Vagina (tissue), 2 donors: ENCODE results near the gene DMD. TPM values are rescaled to one million over a fixed set of nuclear protein-coding genes. Genes with fewer than 3 reads are reported as not detected.

Source experiments
- DNase-seq, 2 donors: peaks; one replicate each; pipeline ENCODE4 v3.0.0-alpha.2; 2017; ENCODE audit errors: extremely low spot score in 2 of 2
- H3K27ac ChIP-seq: fragments of 200-600 bp; sonication (generic); one replicate; pipeline ENCODE4 v1.5.1; 2019
- H3K27me3 ChIP-seq: fragments of 200-600 bp; sonication (generic); one replicate; pipeline ENCODE4 v1.5.1; 2019
- H3K36me3 ChIP-seq, 2 donors: fragments of 200-600 bp; sonication (generic); one replicate each; pipeline ENCODE4 v1.5.1; 2017 to 2019
- H3K4me1 ChIP-seq: fragments of 200-600 bp; sonication (generic); one replicate; pipeline ENCODE4 v1.5.1; 2019
- H3K4me3 ChIP-seq, 2 donors: fragments of 200-600 bp; sonication (generic); 1 replicate in 1 of 2; 2 replicates in 1 of 2; pipeline ENCODE4 v1.5.1; 2016 to 2019
- H3K9me3 ChIP-seq: fragments of 200-600 bp; sonication (generic); one replicate; pipeline ENCODE4 v1.5.1; 2019
- CTCF ChIP-seq, 3 experiments: fragments of 450-650 bp in 2 of 3; fragments of 200-600 bp in 1 of 3; sonication (generic) in 1 of 3; IDR thresholded peaks; one replicate each; pipeline ENCODE4 v1.5.1; 2017 to 2019; ENCODE audit warnings: antibody characterized with exemption in 3 of 3, mild to moderate bottlenecking in 2 of 3, moderate library complexity in 2 of 3
- POLR2A ChIP-seq, 2 donors: fragments of 450-650 bp; IDR thresholded peaks; one replicate each; pipeline ENCODE4 v1.6.1; 2017; ENCODE audit warnings: antibody characterized with exemption in 2 of 2, mild to moderate bottlenecking in 2 of 2, moderate library complexity in 2 of 2
- POLR2AphosphoS5 ChIP-seq, 2 donors: sonication (generic); formaldehyde crosslinking; IDR thresholded peaks; one replicate each; pipeline ENCODE4 v1.9.0; 2017; ENCODE audit warnings: antibody characterized with exemption in 2 of 2, mild to moderate bottlenecking in 2 of 2, low read depth in 1 of 2; ENCODE audit not compliant: insufficient read depth in 1 of 2
- intact Hi-C: fragments of 100-400 bp; cut with DNase I; formaldehyde crosslinking; loops from one replicate; pipeline ENCODE4 v1.15.1; 2023
- total RNA-seq: library from RNA; depleted of rRNA; stranded (reverse); fragments of >200 nt; gene quantifications from one replicate; pipeline ENCODE4 v1.2.3, GENCODE V29; 2016

The DMD gene
- total RNA-seq, 1 donor from 2014 or later, result 25.8 TPM

GRCh38 chrX:31872007-31872406 lies 1339.3 kb downstream of the DMD start:
- Histone ChIP-seq H3K4me3 (no peak overlapping the region), H3K27me3 (no peaks in the 10 kb centered on the region), H3K36me3 (no peaks in the 10 kb centered on the region), H3K4me1 (no peaks in the 10 kb centered on the region), H3K27ac (no peak overlapping the region), H3K9me3 (no peaks in the 10 kb centered on the region)
- no peak for DNase-seq
- TF ChIP-seq POLR2AphosphoS5 (IDR thresholded peaks at IDR 0.05; ENCODE audit: insufficient read depth in 1 of 2, low read depth in 1 of 2) (no peak), POLR2A (IDR thresholded peaks at IDR 0.05) (no peak), CTCF (IDR thresholded peaks at IDR 0.05) (no peak)
- intact Hi-C loops, result no loop called here

- no peak for TF ChIP-seq POLR2A (IDR thresholded peaks at IDR 0.05)
- no peak for TF ChIP-seq POLR2AphosphoS5 (IDR thresholded peaks at IDR 0.05; ENCODE audit: insufficient read depth in 1 of 2, low read depth in 1 of 2)
- no peak for TF ChIP-seq CTCF (IDR thresholded peaks at IDR 0.05)
- Histone ChIP-seq H3K4me3 (no peak overlapping the region), H3K27me3 (no peaks in the 10 kb centered on the region), H3K36me3 (no peaks in the 10 kb centered on the region), H3K4me1 (no peaks in the 10 kb centered on the region), H3K9me3 (no peaks in the 10 kb centered on the region), H3K27ac (no peak overlapping the region)
- DNase-seq, result no peak
- intact Hi-C loops, result no loop called here
Measured at GRCh38 chrX:31870267-31870666, 1341.1 kb downstream of the DMD start.

GRCh38 chrX:31860686-31861085 lies 1350.7 kb downstream of the DMD start:
- no peaks in the 10 kb centered on the region for H3K4me1 ChIP-seq
- TF ChIP-seq POLR2A (IDR thresholded peaks at IDR 0.05), result no peak
- no peak for TF ChIP-seq POLR2AphosphoS5 (IDR thresholded peaks at IDR 0.05; ENCODE audit: insufficient read depth in 1 of 2, low read depth in 1 of 2)
- no peak for TF ChIP-seq CTCF (IDR thresholded peaks at IDR 0.05)
- intact Hi-C loops, result no loop called here
- no peak overlapping the region for H3K4me3 ChIP-seq
- H3K36me3 ChIP-seq, result no peaks in the 10 kb centered on the region
- no peaks in the 10 kb centered on the region for H3K9me3 ChIP-seq
- H3K27ac ChIP-seq, result no peak overlapping the region
- H3K27me3 ChIP-seq, result no peaks in the 10 kb centered on the region
- no peak for DNase-seq

GRCh38 chrX:31858915-31859314 lies 1352.4 kb downstream of the DMD start:
- TF ChIP-seq POLR2AphosphoS5 (IDR thresholded peaks at IDR 0.05; ENCODE audit: insufficient read depth in 1 of 2, low read depth in 1 of 2) (no peak), POLR2A (IDR thresholded peaks at IDR 0.05) (no peak), CTCF (IDR thresholded peaks at IDR 0.05) (no peak)
- Histone ChIP-seq H3K4me1 (no peaks in the 10 kb centered on the region), H3K9me3 (no peaks in the 10 kb centered on the region), H3K36me3 (no peaks in the 10 kb centered on the region), H3K4me3 (no peak overlapping the region), H3K27me3 (no peaks in the 10 kb centered on the region), H3K27ac (no peak overlapping the region)
- intact Hi-C loops, result no loop called here
- no peak for DNase-seq

GRCh38 chrX:31854716-31855115 lies 1356.6 kb downstream of the DMD start:
- H3K9me3 ChIP-seq, result no peaks in the 10 kb centered on the region
- no peak for DNase-seq
- no peak for TF ChIP-seq POLR2AphosphoS5 (IDR thresholded peaks at IDR 0.05; ENCODE audit: insufficient read depth in 1 of 2, low read depth in 1 of 2)
- no peak for TF ChIP-seq POLR2A (IDR thresholded peaks at IDR 0.05)
- no peak for TF ChIP-seq CTCF (IDR thresholded peaks at IDR 0.05)
- no peaks in the 10 kb centered on the region for H3K4me1 ChIP-seq
- no peak overlapping the region for H3K4me3 ChIP-seq
- no peak overlapping the region for H3K27ac ChIP-seq
- H3K36me3 ChIP-seq, result no peaks in the 10 kb centered on the region
- intact Hi-C loops, result no loop called here
- H3K27me3 ChIP-seq, result no peaks in the 10 kb centered on the region
